GM19467 (cell line): ENCODE measurements around the gene ITPRID2.
"Not testable (repeated sequence)": the region's sequence is repeated elsewhere in the genome, so short reads cannot be mapped to it uniquely, and the experiment has no call there.

Experiments used
- ATAC-seq: cut with Tn5 transposase; IDR thresholded peaks from one replicate; pipeline ENCODE4 v1.9.1; 2021; ENCODE audit warnings: mild to moderate bottlenecking, moderate library complexity; ENCODE audit not compliant: unreplicated experiment

Gene ITPRID2

GRCh38 chr2:181957668-181958067 lies 66.1 kb downstream of the ITPRID2 start:
- no peak for ATAC-seq

GRCh38 chr2:181958726-181959125 lies 67.2 kb downstream of the ITPRID2 start:
- ATAC-seq: no peak

GRCh38 chr2:181959508-181959907 lies 68.0 kb downstream of the ITPRID2 start:
- ATAC-seq: no peak

GRCh38 chr2:181961167-181961566 lies 69.6 kb downstream of the ITPRID2 start:
- not testable (repeated sequence) for ATAC-seq

GRCh38 chr2:181962142-181962541 lies 70.6 kb downstream of the ITPRID2 start:
- no peak for ATAC-seq

- no peak for ATAC-seq
Measured at GRCh38 chr2:181970160-181970794, 78.7 kb downstream of the ITPRID2 start.

GRCh38 chr2:181971032-181971431 lies 79.5 kb downstream of the ITPRID2 start:
- ATAC-seq: no peak

- no peak for ATAC-seq
Measured at GRCh38 chr2:181972431-181973170, 81.1 kb downstream of the ITPRID2 start.

GRCh38 chr2:181973171-181973783 lies 81.7 kb downstream of the ITPRID2 start:
- ATAC-seq: no peak

- no peak for ATAC-seq
Measured at GRCh38 chr2:181977661-181978350, 86.3 kb downstream of the ITPRID2 start.

- no peak for ATAC-seq
Measured at GRCh38 chr2:181978351-181979150, 87.0 kb downstream of the ITPRID2 start.
